Activated CD8-positive, alpha-beta memory T cell treated with anti-CD3 and anti-CD28 coated beads, Interleukin-2, amount 50 U/mL, for 24 hours (primary cell): ENCODE measurements around the gene TIMM17A.
A peak's percentile ranks its signal among the peaks of the same experiment; 100 is the strongest.

ENCODE experiments used
- DNase-seq: peaks from one replicate; pipeline ENCODE4 v3.0.0-alpha.2; 2020; ENCODE audit errors: extremely low read depth

Gene TIMM17A

DNA sequence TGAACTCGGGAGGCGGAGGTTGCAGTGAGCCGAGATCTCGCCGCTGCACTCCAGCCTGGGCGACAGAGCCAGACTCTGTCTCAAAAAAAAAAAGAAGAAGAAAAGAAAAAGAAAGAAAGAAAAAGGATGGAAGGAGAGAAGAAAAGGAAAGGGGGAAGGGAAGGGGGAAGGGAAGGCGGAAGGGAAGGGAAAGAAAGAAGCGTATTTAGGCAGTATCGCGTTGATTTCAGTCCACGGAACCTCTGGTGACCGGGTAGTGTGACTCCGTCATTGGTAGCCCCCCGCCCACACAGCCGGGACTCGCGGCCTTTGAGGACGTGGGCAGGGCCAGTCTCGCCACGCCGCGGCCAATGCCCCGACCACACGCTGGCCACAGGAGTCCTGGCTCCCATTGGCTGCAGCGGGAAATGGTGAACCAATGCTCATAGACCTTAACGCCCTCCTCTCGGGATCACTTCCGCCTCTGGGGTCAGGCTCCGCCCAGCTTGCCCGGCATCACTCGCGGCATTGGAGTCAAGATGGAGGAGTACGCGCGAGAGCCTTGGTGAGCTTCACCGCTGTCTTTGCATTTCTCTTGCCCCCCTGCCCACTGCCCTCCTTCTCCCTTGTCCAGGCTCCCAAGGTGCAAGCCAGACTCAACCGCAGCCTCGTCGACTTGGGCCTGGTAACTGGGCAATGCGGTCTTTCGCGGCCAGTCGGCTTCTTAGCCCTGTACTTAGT is at the start of gene TIMM17A:
TIMM17A (plus strand) TSS at position 495 of the 720 bp plus-strand sequence; CDS start at position 519, 24 bp downstream.
- peak; percentile 91 for DNase-seq

DNA sequence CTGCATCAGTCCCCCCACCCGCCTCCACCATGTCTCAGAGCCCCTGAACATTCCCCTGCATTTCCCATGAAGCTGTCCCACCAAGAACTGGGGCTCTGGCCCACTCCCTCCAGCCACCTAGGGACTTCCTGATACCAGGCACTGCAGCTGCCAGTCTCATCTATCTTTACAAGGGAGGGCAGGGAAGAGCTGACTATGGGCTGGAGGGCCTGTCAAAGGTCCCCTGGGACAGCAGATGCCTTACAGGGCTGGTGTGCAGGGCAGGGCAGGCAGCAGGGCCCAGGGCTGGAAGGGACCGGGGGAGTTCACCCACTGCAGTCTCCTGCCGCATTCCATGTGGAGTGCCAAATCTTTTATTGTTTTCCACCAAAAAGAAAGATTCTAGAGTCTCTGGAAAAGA is 49.0 kb upstream of the TIMM17A start:
- DNase-seq = no peak

DNA sequence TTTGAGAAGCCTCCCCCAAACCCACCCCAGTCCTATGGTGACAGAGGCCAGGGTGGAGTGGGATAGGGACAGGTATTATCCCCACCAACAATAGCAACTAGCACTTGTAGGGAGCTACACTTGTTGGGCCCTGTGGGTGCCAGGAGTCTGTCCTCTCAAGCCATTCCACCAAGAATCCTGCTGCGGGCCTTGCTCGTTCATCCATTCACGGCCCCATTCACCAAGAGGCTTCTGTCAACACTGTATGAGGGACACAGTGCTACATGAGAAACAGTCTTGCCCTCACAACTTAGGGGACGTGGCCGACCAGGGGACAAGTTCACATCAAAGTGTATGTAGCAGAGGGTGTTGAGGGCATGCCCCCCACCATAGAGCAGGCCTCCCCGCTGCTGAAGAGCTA is 47.7 kb upstream of the TIMM17A start:
- DNase-seq = no peak

DNA sequence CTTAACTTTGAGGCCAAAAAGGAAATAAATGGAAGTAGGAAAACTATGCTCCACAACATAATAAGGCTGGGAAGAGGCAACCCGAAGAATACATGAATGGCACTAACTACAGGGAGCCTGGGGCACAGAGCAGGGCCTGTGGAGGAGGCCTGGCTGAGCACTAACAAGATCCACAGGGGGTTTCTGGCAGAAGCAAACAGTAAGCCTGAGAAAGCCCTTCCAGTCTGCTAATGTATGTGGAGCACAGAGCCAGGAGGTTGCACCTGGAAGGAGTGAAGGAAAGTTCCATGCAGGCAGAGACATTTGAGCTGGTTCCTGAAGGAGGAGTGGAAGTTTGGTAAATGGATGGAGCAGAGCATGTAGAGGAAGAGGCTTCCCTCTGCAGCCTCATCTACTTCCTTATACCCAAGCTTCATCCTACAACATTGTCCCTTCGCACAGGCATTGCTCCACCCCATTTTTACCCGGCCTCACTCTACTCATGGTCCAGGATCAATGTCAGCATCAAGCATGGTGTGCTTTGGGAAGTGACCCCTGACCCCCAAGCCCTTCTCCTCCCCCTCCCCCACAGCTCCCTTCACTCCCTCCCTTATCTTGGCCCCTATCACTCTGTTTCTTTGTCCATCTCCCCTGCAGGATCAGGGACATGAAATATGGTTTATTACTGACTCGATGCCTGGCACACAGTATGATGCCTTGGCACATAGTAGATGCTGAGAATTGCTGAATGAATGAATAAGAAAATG is 43.3 kb upstream of the TIMM17A start:
- DNase-seq = no peak

DNA sequence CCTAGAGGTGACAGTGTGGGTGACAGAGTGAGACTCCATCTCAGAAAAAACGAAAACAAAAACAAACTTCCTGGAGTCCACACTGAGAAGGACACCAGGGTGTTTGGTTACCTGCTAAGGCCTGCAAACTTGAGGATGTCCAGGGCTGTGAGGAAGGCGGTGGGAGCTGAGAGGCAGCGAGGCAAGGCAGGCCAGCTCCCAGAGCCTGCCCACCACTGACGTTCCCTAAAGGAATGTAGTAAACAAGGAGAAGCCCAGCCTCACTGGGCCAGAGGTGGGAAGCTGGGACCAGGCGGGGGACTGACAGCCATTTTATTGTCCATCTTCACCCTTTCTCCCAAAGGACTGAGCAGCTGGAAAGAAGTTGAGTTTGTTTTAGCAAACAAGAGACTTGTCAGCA is 42.5 kb upstream of the TIMM17A start:
- no peak for DNase-seq

DNA sequence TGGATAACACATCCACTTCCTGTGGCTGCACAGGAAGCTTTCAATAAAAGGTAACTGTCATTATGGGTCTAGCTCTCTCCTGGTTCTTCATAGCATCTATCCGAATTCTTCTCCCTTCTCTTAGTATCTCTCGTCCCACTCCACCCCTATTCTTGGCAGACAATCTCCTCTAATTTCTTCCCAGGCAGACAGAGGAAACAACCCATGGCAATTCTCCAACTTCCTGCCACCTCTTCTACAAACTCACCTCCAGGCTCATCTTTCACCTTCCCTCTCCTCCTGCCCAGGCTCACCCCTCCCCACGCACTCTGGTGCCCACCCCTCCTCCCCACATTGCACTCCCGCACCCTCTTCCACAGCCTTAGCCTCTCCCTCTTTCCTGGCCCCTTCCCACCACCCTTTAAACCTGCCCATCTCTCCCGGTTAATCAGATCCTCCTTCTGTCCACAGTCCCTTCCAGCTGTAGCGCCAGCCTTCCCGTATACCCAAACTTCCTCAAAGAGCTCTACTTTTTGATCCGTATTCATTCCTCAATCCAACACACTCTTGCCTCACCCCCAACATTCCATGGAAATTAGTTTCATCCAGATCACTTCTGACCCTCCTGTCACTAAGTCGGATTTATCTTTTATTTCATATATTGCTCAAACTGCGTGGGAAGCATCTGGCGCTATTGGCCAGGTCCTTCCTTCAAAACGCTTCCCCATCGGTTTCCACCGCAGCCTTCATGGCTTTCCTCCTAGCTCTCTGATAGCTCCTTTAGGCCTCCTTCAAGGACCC is 40.7 kb upstream of the TIMM17A start:
- no peak for DNase-seq

DNA sequence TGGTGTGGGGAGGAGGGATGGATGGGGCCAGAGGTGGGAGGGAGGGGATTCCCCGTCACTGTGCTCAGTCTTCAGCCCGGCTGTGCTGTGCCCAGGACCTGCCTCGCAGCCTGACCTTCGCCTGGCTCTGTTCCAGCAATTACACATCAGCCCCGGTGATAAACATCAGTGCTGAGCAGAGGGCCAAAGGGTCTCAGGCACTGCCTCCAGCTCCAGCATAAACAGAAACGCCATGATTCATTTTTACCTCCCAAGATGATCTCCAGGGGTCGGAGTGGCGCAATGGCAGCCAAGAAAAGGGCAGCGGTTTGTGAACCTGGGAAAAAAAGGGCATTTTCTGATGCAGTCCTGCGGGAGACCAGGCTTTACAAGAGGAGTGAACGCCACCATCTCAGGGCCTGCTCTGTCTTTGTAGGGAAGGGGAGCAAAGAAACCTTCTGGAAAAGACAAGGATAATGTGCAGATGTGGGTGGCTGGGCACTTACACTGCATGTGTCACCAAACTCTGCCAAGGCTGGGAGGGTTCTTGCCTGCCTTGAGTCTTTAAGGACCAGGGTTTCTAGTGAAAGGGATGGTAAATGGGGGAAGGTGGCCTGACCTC is 38.6 kb upstream of the TIMM17A start:
- DNase-seq = no peak

DNA sequence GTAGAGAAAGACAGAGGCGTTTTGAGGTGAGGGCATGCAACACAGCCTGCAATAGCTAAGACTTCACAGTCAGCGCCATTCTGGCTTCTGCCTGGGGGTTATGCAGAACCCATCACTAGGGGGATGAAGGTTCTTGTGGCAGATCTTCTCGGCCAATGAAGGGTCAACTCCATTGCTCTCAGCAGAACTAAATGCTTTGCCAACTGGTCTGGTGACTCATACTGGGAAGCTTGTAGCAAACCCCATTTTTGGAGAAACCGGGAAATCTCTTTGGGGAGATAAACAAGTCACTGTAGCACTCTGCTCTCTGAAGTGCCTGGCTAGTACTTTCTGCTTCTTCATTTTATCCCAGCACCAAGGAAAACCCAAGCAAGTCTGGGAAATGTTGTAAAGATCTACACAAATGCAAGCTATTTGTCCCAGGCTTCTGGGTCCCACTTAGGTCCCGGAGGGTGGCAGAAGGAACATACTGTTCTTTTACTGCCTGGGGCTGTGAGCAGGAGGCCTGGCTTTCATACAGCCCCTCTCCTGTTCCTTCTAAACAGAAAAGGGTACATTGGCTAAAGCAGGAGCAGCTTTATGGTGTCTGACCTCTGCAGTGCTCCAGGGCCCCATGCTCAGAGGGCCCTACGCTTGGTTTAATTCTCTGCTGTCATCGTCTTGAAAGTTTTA is 37.8 kb upstream of the TIMM17A start:
- no peak for DNase-seq

DNA sequence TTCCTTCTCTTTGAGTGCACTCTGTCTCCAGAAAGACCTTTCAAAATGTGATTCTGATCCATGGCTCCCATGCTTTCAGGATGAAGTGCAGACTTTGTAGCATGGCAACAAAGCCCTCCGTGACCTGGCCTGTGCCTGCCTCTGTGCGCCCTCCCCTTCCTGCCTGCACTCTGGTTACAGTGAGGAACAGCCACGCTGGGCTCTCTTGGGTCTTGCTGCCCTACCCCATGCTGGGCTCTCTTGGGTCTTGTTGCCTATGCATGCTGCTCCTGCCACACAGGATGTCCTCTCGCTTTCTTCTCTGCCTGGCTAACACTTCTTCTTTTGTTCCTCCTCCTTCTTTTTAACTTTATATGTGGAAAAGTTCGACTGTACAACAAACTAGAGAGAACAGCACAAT is 37.0 kb upstream of the TIMM17A start:
- no peak for DNase-seq

DNA sequence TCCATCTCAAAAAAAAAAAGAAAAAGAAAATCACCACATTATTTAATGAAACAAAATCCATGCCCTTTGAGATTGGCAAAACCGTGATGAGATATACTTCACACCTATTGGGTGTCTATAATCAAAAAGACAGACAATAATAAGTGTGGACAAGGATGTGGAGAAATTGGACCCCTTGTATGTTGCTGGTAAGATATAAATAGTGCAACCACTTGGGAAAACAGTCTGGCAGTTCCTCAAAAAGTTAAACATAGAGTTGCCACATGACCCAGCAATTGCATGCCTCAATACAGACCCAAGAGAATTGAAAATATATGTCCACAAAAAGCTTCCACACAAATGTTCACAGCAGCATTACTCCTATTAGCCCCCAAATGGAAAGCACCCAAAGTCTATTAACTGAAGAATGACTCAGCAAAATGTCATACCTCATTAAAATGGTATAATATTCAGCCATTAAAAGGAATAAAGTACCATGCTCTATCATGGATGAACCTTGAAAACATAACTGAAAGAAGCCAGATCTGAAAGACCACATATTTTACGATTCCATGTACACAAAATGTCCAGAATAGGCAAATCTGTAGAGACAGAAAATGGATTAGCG is 33.2 kb upstream of the TIMM17A start:
- no peak for DNase-seq

DNA sequence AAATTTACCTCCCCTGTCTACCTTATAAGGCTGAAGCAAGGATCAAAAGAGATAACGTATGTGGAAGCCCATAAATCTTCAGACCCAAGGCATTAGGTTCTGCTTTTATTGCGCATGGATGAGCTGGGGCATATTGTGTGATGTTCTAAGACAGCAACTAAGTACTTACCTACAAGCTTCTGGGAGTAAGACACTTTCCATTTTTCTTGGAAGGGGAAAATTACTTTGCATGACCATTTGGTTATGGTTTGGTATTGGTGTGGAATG is 30.1 kb upstream of the TIMM17A start:
- DNase-seq = no peak

DNA sequence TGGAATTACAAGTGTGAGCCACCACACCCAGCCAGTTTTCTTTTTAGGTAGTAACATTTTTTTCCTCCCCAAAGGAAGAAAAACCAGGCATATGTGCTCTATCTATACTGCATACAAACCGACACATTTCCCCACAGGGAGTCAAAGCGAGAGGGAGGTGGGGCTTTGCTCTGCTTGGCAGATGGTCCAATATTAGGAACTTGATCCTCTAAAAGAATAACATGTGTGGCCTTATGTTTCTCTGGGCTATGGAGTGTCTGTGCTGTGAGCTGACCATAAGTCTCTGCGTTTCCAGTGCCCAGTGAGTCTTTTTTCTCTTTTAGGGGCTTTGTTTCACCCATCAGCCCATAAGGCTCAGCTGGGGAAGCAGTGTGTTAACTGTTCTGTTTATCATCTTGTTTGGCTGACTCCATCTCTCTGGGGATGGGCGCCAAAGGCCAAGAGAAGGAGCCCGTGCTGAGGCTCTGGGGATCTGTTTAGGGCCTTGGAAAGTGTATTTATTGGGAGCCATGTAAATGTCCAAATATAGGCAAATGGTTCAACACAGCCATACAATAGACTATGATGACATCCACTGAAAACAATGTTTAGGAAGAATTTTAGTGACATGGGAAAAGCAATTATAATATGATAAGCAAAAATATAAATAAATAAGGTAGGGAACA is 29.2 kb upstream of the TIMM17A start:
- DNase-seq = no peak

DNA sequence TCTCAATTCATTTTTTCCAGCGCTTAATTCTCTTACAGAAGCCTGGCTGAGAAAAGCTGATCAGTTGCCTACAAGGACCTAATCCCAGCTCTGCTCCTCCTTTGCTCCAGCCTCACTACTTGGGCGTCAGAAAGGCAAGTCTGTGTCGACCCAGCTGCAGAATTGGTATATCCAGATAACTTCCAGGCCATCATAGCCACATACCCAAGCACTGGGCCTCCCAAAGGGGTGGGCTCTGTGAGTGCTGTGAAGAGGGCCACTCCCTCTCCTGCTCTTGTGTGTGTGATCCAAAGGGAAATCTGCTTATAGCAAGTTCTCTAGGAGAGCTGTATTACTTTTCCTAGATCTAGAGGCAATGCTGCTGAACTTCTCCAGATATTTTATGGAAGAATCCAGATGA is 27.0 kb upstream of the TIMM17A start:
- no peak for DNase-seq

DNA sequence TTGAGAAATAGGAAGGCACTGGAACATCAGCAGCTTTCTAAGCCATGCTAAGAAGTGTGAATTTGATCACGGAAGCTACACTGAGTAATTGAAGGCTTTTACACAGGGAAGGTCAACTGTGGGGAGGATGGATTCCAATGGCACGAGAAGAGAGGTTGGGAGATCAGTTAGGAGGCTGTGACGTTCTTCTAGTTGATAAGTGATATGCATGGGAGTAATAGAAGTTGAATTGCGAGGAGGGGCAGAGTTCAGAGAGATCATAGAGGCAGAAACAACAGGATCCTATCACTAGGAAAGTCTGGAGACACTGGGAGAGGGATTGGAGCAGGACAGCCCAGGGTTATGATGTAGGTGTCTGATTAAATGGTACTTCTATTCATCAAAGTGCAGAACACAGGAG is 25.2 kb upstream of the TIMM17A start:
- DNase-seq = no peak

DNA sequence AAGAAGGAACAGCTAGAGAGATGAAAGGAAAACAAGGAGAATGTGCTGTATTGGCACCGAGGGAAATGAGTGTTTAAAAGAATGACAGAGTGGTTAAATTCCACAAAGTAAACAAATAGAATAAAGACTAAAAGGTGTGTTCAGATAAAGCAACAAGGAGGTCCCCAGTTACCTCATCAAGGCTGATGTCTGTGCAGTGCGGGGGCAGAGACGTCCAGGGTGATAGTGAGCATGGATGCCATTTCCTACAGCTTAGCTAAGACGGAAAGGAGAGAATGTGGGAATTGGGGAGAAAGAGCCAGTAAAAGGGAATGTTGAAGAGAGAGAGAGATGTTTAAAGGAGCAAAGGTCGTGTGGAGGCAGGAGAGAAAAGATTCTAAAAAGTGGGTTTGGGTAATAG is 24.5 kb upstream of the TIMM17A start:
- DNase-seq = no peak

DNA sequence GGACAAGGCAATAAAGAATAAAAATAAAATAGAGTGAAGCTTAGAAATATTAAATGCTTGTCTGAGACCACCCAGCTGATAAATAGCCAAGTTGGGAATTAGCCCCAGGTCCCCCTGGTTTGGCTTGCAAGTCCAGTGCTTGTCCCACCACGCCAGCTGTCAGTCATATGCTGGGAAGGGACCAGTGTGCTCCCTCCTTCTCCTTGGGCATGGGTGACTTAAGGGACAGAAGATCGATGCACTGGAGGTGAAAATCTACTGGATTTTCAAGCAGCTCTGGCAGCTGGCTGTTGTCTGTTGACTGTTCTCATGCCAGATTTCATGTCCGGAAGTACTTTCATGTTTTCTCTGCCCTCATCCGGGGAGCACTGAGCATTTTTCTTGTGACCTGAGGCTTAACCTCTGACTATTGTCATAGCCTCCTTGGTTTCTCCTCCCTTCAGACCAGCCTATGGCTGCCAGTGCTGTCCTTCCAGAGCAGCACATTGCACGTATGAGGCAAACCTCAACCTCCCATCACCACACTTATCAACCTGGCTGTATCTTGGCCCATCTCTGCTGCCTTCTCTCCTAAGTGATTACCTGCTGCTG is 21.4 kb upstream of the TIMM17A start:
- DNase-seq = no peak

DNA sequence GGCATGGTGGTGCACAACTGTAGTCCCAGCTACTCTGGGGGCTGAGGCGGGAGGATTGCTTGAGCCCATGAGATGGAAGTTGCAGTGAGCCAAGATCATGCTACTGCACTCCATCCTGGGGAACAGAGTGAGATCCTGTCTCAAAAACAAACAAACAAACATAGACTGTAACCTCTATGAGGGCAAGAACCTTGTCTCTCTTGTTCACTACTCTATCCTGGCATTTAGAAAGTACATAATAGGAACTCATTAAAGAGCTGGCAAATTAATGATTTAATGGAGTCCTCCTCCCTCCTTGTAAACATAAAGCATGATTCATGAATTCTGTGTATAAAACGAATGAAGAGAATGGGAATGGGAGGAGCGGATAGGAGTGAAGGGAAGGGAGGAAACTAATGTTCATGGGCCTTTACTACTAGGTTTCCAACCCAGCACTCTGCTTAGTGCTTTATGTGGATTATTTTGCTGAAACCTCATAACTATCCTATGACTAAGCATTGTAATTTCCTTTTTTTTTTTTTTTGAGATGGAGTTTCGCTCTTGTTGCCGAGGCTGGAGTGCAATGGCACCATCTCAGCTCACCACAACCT is 17.6 kb upstream of the TIMM17A start:
- DNase-seq = no peak

DNA sequence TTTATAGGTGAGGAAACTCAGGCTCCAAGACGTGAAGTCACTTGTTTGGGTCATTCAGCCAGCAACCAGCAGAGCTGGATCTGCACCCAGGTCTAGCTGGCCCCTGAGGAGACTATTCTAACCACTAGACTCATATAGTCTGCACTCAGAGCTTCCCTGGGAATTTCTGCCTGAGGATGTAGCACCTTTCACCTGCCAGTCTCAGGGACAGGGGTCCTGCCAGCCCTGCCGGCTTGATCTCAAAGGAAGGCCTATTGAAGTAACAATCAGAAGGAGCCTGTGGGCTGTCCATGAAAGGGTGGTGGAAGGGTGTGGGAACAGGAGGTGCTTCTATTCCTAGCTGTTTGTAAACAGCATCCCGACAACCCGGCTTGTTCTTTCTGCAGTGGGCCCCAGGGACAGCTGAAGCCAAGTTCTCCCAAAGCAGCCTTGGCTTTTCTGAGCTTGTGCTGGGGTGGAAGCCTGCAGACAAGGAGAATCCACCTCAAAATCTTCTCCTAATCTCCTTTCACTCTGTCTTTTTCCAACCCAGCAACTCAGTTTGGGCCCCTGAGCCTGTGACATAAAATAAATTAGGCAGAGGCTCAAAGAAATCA is 16.8 kb upstream of the TIMM17A start:
- DNase-seq = no peak

DNA sequence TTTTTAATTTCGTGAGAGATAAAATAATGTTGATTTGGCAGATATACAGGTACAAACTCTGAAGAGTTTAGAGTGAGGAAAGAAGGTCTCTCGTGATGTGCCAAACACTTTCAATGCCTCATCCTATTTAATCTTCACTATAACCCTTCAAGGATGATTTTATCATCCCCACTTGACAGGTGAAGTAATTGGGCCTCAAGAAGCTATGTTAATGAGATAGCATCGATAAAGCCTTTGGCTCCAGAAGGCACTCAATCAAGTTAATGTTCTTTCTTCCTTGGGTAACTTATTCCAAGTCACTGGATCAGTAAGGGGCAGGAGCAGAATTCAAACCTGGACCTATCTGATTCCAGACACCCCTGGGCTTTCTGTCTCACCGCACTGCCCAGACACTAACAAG is 16.2 kb upstream of the TIMM17A start:
- no peak for DNase-seq

DNA sequence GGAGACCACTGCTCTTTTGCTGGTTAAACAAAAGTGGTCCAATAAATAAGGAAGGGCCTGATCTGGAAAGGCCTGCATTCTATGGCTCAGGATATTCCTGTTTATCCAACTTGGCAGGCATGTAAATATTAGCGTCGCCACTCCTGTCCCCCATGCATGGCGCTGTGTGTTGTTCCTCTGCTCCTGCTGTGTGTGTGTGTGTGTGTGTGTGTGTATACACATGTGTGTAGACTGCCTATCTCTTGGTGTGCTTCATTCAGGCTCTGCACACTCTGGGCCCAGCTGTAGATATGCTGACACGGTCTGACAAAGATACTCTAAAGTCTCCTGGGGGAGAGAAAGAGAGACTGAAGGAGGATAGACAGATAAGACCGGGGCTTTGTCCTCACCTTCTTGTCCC is 15.7 kb upstream of the TIMM17A start:
- DNase-seq = no peak
